K562 (cell line): ENCODE measurements around the gene METTL15. TPM values are rescaled to one million over a fixed set of nuclear protein-coding genes. Genes with fewer than 3 reads are reported as not detected.
A peak's percentile ranks its signal among the peaks of the same experiment; 100 is the strongest.

Experiments used
- BCOR ChIP-seq: fragments of 450-650 bp; IDR thresholded peaks from 2 replicates; pipeline ENCODE4 v1.6.1; 2016
- BRD4 ChIP-seq: fragments of 200-600 bp; sonication (generic); IDR thresholded peaks from 2 replicates; pipeline ENCODE4 v1.6.1; 2017; ENCODE audit warnings: inconsistent platforms
- CCNT2 ChIP-seq: IDR thresholded peaks from 2 replicates; pipeline ENCODE4 v1.6.1; 2011; ENCODE audit warnings: borderline replicate concordance, low read depth, mild to moderate bottlenecking, moderate library complexity, mixed read lengths, low read length; ENCODE audit not compliant: insufficient read length; ENCODE audit errors: extremely low read depth
- CREB1 ChIP-seq, 2 experiments: sonication (generic) in 1 of 2; formaldehyde crosslinking in 1 of 2; IDR thresholded peaks; 2 replicates each; pipeline versions ENCODE4 v1.6.1 to v1.8.0; 2012 to 2022; ENCODE audit warnings: inconsistent platforms in 1 of 2, mild to moderate bottlenecking in 1 of 2, missing genetic modification reagents in 1 of 2, moderate library complexity in 1 of 2
- DNMT1 ChIP-seq: fragments of 450-650 bp; IDR thresholded peaks from 2 replicates; pipeline ENCODE4 v1.6.1; 2016; ENCODE audit warnings: antibody characterized with exemption, mild to moderate bottlenecking
- MTA1 ChIP-seq: fragments of 450-650 bp; IDR thresholded peaks from 2 replicates; pipeline ENCODE4 v1.6.1; 2017; ENCODE audit warnings: borderline replicate concordance
- NFRKB ChIP-seq: fragments of 450-650 bp; IDR thresholded peaks from 2 replicates; pipeline ENCODE4 v1.6.1; 2016; ENCODE audit warnings: low read depth
- NFXL1 ChIP-seq: fragments of 450-650 bp; formaldehyde crosslinking; IDR thresholded peaks from 2 replicates; pipeline ENCODE4 v1.4.0; 2021; ENCODE audit warnings: mild to moderate bottlenecking
- NKRF ChIP-seq: fragments of 450-650 bp; IDR thresholded peaks from 2 replicates; pipeline ENCODE4 v1.6.1; 2016; ENCODE audit warnings: borderline replicate concordance
- POLR2AphosphoS2 ChIP-seq: IDR thresholded peaks from 2 replicates; pipeline ENCODE4 v1.6.1; 2012; ENCODE audit warnings: low read length, improper control_type of control experiment
- POLR2G ChIP-seq: fragments of 200-400 bp; formaldehyde crosslinking; IDR thresholded peaks from 2 replicates; pipeline ENCODE4 v1.6.1; 2017; ENCODE audit warnings: low read depth, mild to moderate bottlenecking, antibody characterized with exemption, low read length, moderate library complexity
- RNF2 ChIP-seq: sonication (generic); IDR thresholded peaks from 2 replicates; pipeline ENCODE4 v1.6.1; 2016
- RUNX1 ChIP-seq: sonication (generic); IDR thresholded peaks from 2 replicates; pipeline ENCODE4 v1.6.1; 2016; ENCODE audit warnings: antibody characterized with exemption, low read depth
- SRSF3 ChIP-seq: fragments of 200-400 bp; formaldehyde crosslinking; IDR thresholded peaks from 2 replicates; pipeline ENCODE4 v1.6.1; 2016; ENCODE audit warnings: mild to moderate bottlenecking, low read length, moderate library complexity; ENCODE audit not compliant: insufficient read depth
- STAG1 ChIP-seq: sonication (generic); formaldehyde crosslinking; IDR thresholded peaks from 2 replicates; pipeline ENCODE4 v1.5.0; 2020; ENCODE audit warnings: missing genetic modification reagents, borderline replicate concordance
- TCF7 ChIP-seq: sonication (generic); IDR thresholded peaks from 2 replicates; pipeline ENCODE4 v1.6.1; 2016; ENCODE audit warnings: antibody characterized with exemption, borderline replicate concordance
- U2AF2 ChIP-seq: fragments of 200-400 bp; formaldehyde crosslinking; optimal IDR thresholded peaks from 2 replicates; pipeline ENCODE3; 2017; ENCODE audit warnings: low read depth, mild to moderate bottlenecking, low read length
- ZNF124 ChIP-seq: sonication (generic); formaldehyde crosslinking; IDR thresholded peaks from 2 replicates; pipeline ENCODE4 v1.8.1; 2022; ENCODE audit warnings: missing genetic modification reagents
- ZNF274 ChIP-seq: IDR thresholded peaks from 2 replicates; pipeline ENCODE4 v1.6.1; 2011; ENCODE audit warnings: low read depth, mild to moderate bottlenecking, low read length, moderate library complexity, borderline replicate concordance
- ZNF282 ChIP-seq: sonication (generic); formaldehyde crosslinking; IDR thresholded peaks from 2 replicates; pipeline ENCODE4 v1.8.1; 2023; ENCODE audit warnings: missing genetic modification reagents
- ZNF668 ChIP-seq: fragments of 250-450 bp; sonication (Bioruptor Pico); IDR thresholded peaks from 2 replicates; pipeline ENCODE4 v1.8.0; 2022; ENCODE audit warnings: mild to moderate bottlenecking, inconsistent platforms
- ZNF76 ChIP-seq: fragments of 250-450 bp; sonication (Bioruptor Pico); IDR thresholded peaks from 2 replicates; pipeline ENCODE4 v1.4.0; 2020; ENCODE audit warnings: mild to moderate bottlenecking, moderate library complexity, borderline replicate concordance
- polyA plus RNA-seq, 8 experiments: library from polyadenylated mRNA; depleted of rRNA in 4 of 8; stranded (reverse) in 5 of 8; unstranded in 3 of 8; fragments of >200 nt; fragmentation: Nextera tagmentation in 2 of 8; fragmentation: Illumina TruSeq in 1 of 8; extraction: Ambion mirVana in 2 of 8; extraction: Trizol in 1 of 8; gene quantifications; 2 replicates each; pipeline versions ENCODE4 v1.2.1 to v1.2.3, GENCODE V29; 2011 to 2014; ENCODE audit warnings: inconsistent platforms in 1 of 8, missing spikeins in 1 of 8
- total RNA-seq, 7 experiments: library from RNA; depleted of rRNA in 6 of 7; stranded (reverse); fragments of >200 nt in 6 of 7; fragmentation: Illumina TruSeq in 2 of 7; extraction: Trizol in 2 of 7; gene quantifications; 2 replicates each; pipeline versions ENCODE4 v1.2.1 to v1.2.3, GENCODE V29; 2011 to 2021; ENCODE audit warnings: low replicate concordance in 1 of 7
- TF ChIP-seq, protein P1 (sequence below): fragments of 250-450 bp; sonication (Bioruptor Pico); IDR thresholded peaks from 2 replicates; pipeline ENCODE4 v1.4.0; 2020; ENCODE audit warnings: mild to moderate bottlenecking, moderate library complexity, borderline replicate concordance
- TF ChIP-seq, protein P2 (sequence below): fragments of 450-650 bp; formaldehyde crosslinking; conservative IDR thresholded peaks from 2 replicates; pipeline ENCODE4 v1.4.0; 2022; ENCODE audit warnings: mild to moderate bottlenecking, missing genetic modification characterization

METTL15 gene
- total and polyA plus RNA-seq, 9 of the 15 experiments (the other 6 are each of a cell fraction or from before 2014, with no cell fraction given): 10.7 to 21.7 (median 15.9) TPM

DNA sequence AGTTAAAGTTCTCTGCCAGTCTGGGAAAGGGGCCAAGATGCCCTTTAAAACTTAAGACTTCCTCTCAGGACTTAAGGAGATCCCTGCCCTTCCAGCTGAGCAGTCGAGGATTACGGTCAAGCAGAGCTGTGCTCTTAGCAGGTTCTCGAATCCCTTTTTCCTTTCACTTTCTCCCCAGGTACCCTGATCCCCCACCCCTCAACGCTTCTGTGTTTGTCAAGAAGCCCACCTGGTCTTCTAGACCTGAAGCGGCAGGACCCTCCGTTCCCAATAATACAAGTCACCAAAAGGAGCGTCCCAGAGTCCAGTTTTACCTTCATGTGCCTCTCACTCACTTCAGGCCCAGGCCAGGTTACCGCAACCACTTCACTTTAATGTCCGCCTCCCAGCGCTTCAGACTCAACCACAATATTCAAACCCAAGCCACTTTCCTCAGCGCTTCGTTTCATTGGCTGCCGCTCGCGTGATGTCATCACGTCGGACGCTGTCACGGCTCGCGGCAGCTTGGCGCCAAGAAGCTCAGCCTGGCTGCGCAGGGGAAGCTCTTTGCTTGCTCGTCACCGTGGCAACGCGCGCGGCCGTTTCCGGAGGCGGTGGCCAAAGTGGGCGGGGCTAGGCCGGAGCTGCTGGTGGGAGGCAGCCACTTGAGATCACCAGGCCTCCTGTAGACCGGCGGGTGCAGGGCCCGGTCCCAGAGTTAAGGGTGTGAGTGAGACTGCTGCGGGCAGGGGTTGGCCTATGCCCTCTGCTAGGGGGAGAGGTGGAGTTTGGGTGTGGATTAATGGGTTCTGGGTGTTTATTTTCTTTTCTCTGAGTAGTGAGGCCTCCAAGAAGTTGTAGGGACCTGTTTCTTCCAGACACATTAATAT is at the start of gene METTL15, which contains the start of gene KIF18A (continued):
- TF ChIP-seq, protein P1, sequence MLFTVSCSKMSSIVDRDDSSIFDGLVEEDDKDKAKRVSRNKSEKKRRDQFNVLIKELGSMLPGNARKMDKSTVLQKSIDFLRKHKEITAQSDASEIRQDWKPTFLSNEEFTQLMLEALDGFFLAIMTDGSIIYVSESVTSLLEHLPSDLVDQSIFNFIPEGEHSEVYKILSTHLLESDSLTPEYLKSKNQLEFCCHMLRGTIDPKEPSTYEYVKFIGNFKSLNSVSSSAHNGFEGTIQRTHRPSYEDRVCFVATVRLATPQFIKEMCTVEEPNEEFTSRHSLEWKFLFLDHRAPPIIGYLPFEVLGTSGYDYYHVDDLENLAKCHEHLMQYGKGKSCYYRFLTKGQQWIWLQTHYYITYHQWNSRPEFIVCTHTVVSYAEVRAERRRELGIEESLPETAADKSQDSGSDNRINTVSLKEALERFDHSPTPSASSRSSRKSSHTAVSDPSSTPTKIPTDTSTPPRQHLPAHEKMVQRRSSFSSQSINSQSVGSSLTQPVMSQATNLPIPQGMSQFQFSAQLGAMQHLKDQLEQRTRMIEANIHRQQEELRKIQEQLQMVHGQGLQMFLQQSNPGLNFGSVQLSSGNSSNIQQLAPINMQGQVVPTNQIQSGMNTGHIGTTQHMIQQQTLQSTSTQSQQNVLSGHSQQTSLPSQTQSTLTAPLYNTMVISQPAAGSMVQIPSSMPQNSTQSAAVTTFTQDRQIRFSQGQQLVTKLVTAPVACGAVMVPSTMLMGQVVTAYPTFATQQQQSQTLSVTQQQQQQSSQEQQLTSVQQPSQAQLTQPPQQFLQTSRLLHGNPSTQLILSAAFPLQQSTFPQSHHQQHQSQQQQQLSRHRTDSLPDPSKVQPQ (CRISPR knock-in tag): no peak
- TF ChIP-seq NFXL1 (CRISPR knock-in tag): no peak
- TF ChIP-seq ZNF76: no peak
- no peak for TF ChIP-seq ZNF668 (CRISPR knock-in tag)
- no peak for TF ChIP-seq U2AF2
- peak; percentile 93 for TF ChIP-seq POLR2G
- peak; percentile 66; the same call in 1 of the 2 replicates for TF ChIP-seq NKRF
- no peak for TF ChIP-seq RUNX1
- TF ChIP-seq, protein P2, sequence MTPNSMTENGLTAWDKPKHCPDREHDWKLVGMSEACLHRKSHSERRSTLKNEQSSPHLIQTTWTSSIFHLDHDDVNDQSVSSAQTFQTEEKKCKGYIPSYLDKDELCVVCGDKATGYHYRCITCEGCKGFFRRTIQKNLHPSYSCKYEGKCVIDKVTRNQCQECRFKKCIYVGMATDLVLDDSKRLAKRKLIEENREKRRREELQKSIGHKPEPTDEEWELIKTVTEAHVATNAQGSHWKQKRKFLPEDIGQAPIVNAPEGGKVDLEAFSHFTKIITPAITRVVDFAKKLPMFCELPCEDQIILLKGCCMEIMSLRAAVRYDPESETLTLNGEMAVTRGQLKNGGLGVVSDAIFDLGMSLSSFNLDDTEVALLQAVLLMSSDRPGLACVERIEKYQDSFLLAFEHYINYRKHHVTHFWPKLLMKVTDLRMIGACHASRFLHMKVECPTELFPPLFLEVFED (CRISPR knock-in tag): 0 out of 2 replicates have a peak, but pooled peaks have one; percentile 58
- no peak for TF ChIP-seq ZNF124 (CRISPR knock-in tag)
- peak; percentile 91 for TF ChIP-seq CREB1 (IDR thresholded peaks at IDR 0.05)
- TF ChIP-seq CREB1 (CRISPR knock-in tag; IDR thresholded peaks at IDR 0.05): peak; percentile 94
- TF ChIP-seq MTA1: no peak
- peak; percentile 16; the same call in 1 of the 2 replicates for TF ChIP-seq BCOR
- no peak for TF ChIP-seq DNMT1
- TF ChIP-seq BRD4: peak; percentile 77; the same call in 1 of the 2 replicates
- TF ChIP-seq NFRKB: 0 out of 2 replicates have a peak, but pooled peaks have one; percentile 41
- TF ChIP-seq ZNF282: no peak
- TF ChIP-seq STAG1 (CRISPR knock-in tag): no peak
- no peak for TF ChIP-seq ZNF274
- TF ChIP-seq CCNT2: peak; percentile 66
- no peak for TF ChIP-seq SRSF3
- TF ChIP-seq POLR2AphosphoS2: peak; percentile 62; the same call in 1 of the 2 replicates
- no peak for TF ChIP-seq TCF7
- TF ChIP-seq RNF2: no peak
